Superior temporal gyrus (tissue), 1 donor: ENCODE results near the gene STARD13.

Experiments used
- DNase-seq: peaks from one replicate; pipeline ENCODE4 v3.0.0-alpha.2; 2016; ENCODE audit errors: extremely low spot score

STARD13 gene

DNA sequence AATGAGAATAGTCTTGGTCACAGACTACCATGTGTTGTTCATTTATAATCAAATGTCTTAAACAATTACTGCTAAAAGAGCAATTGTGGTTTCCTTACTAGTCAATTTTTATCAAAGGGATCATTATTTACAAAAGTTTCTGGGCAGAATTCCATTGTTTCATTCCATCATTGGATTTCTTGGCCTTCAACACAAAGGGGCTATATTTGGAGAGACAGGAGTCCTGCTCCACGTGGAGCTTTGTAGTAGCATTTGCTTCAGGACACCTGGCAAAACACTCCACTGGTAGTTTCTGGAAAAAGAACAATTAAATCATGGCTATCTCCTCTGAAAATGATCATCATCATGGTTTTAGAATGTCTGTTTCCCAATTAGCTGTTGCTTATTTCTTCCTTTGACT is 22.3 kb upstream of the STARD13 start:
- DNase-seq = peak; percentile 57

- DNase-seq = no peak
Observed at GRCh38 chr13:33303855-33304597, 18.5 kb upstream of the STARD13 start.

DNA sequence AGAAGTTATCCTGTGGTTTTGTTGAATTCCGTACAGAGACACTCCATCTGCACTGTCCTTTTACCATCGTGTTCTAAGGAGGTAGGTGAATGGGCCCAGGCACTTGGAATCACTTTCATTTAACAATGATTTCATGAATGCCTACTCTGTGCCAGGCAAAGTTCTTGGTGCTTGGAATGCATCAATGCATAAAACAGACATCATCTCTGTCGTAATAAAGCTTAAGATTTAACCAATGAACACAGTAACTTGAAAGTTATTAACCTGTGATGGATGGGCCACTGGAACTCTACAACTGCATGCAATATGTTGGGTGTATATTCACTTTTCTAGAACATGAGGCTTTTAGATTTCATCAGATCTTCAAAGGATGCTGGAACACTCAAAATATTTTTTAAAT is 14.1 kb upstream of the STARD13 start:
- no peak for DNase-seq

DNA sequence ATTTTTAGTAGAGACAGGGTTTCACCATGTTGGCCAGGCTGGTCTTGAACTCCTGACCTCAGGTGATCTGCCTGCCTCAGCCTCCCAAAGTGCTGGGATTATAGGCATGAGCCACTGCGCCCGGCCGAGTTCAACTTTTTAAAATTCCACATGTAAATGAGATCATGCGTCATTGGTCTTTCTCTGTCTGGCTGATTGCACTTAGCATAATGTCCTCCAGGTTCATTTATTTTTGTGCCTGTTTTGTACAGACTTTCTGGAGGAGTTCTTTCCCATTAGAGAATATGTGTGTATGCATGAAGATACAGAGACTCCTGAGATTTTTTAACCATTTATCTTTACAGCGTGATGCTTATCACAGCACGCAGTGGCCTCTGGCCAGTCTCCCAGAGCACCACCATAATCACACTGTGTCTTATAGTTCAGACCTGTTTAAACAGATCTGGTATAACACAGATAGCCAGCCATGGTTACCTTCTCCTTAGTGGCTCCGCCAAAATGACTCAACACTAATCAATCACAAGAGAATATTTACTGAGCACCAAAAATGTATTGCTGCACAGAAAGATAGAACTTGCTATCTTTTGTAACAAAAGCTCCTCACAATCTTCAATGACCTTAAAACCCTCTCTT is 11.4 kb upstream of the STARD13 start:
- no peak for DNase-seq

DNA sequence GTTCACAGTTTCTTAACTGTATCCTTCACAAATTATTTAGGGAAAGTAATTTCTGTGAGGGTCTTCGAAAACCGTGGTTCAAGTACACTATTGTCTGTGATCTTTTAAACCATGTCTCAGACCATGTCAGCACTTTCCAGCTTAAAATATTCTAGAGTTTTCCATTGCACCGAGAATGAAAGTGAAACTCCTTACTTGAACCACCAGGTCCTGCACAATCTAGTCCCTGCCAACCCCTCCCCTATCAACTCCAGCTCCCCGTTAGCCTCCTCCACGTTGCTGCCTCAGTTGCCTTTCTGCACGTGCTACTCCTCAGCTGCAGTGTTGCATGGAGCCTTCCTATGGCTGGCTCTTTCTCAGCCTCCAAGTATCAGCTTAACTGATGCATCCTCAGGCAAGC is 7.2 kb upstream of the STARD13 start:
- no peak for DNase-seq

DNA sequence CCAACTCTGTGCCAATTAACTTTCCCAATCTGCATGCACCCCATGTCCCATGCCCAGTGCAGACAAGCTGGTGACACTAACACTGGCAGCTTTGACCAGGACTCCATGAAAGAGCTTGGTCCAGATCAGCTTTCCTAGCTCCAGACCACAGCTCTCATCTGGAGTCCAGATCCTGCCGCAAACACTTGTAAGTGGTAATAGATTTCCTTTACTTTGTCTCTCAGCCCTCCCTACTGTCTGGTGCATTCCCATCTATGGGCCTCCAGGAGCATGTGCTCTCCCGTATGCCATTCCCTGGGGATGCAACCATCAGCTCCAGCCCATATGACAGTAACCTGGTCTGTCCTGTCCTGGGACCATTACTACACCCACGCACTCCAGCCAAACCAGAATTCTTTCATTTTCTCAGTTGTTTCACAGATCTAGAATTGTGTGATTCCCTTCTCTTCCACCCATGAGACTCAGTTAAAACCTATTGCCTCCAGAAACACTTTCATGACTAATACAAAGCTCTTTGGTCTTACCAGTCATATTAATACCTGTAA is 4.9 kb upstream of the STARD13 start:
- DNase-seq = no peak

- DNase-seq = no peak
Observed at GRCh38 chr13:33289966-33290365, 4.4 kb upstream of the STARD13 start.

DNA sequence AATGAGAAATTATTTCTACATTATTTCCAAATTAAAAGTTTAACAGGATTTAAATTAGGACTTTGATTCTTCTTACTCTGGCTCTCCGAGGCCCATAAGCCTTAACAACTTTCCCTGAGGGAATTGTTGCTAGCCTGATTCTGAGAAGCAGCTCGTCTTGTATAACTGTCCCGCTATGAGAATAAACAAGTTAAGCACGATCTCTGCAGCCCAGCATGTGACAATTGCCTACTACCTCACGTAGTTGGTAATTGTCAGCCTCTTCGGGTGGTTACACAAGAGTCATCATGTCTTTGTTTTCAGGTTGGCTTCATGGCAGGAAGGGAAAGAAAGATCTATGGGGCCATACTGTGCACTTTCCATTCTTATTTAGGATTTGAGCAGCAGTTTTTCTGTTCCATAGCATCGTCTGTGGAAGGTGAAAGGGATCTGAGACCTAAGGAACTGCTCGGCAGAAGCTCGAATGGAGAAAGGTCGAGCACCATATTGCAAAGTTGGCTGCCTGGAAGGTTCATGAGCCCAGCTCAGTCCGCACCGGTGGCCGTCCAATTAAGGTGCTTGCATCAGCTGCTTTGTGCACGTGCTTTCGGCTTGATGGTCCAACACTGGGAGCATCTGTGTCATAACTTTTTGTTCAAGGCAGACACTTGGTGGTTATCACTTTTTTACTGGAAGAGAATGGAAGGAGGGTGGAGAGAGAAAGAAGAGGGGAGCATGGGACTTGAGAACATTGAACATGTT is 1.8 kb upstream of the STARD13 start:
- DNase-seq = no peak

DNA sequence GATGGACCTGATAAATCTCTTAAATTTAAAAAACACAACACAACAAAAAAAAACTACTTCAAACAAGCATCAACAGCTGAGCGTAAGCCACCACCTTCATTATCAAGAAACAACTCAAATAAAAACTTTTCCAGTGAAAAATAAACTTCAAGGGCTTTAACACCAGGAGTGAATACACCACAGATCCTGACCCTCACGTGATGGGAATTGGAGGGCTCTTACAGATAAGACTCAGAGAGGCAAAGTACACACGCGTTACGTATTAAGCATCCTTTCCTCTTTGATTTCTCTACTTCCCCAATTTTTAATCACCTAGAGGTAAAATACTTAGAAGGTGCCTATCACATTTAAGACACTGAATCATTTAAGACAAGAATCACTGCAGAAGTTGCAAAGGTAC is 573 bp upstream of the STARD13 start:
- no peak for DNase-seq

- peak; percentile 77 for DNase-seq
Observed at GRCh38 chr13:33284916-33285315, 639 bp downstream of the STARD13 start.

GRCh38 chr13:33284031-33284430 is 1.5 kb downstream of the STARD13 start:
- DNase-seq = peak; percentile 72

- peak; percentile 60 for DNase-seq
Observed at GRCh38 chr13:33283195-33283911, 2.2 kb downstream of the STARD13 start.

DNA sequence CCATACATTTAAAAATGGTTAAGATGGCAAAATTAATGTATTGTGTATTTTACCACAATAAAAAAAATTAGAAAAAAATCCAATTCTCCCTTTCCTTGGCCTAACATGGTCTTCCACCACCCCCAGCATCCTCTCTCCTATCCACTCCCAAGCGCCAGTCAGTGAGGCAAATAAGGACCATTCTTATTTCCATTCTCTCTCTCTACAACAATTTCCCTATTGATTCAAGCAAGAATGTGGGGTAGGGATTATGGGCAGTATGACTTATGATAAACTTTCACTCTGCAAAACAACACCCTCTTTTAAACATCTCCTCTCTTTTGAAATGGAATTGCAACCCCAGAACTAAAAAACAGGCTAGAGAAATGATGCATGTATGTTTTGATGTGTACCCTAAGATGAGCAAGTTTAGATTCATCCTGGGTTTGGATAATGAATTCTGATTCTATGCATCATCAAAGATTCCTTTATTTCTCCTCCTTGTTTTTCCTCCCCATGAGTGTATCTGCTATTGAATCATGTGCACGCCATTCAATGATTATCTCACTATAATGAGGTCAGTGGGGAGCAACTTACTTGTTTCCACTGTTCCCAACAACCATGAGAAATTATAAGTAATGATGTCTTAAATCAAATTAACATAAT is 3.5 kb downstream of the STARD13 start:
- peak; percentile 81 for DNase-seq

DNA sequence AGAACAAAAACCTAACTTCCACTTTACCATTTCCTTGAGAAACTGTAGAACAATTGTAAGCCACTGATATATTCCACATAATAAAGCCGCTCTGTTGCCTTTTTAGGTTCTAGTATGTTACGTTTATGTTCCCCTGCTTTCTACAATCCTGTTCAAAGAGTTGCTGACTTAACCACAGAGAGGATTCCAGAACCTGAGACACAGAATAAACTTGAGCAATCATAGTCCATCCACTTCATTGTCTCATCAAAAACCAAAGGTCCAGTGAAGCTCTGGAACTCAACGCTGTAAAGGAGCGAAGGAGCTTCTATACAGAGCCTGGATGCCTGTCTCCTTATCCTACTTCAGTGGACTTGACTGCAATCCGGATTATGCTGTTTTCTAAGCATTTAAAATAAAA is 4.6 kb downstream of the STARD13 start:
- DNase-seq = no peak

GRCh38 chr13:33280279-33280905 is 5.2 kb downstream of the STARD13 start:
- no peak for DNase-seq

- DNase-seq = peak; percentile 24
Observed at GRCh38 chr13:33279414-33280278, 5.9 kb downstream of the STARD13 start.

DNA sequence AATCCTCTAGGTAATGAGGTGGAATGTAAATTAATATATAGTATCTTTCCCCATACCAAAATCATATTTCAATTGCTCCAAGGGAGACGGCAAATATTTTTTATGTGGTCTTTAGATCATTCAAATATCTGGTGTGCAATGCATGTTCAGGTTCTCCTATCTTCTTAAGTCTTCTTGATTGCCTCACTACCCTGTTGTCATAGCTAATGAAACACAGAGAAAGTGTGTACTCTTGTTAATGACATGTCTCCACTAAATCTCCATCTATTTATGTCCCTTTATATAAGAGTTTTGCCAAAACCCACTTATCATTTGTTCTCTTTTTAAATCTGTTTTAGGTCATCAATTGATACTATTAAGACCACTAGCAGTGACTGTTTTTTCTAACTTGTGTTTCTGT is 6.6 kb downstream of the STARD13 start:
- DNase-seq = peak; percentile 21

DNA sequence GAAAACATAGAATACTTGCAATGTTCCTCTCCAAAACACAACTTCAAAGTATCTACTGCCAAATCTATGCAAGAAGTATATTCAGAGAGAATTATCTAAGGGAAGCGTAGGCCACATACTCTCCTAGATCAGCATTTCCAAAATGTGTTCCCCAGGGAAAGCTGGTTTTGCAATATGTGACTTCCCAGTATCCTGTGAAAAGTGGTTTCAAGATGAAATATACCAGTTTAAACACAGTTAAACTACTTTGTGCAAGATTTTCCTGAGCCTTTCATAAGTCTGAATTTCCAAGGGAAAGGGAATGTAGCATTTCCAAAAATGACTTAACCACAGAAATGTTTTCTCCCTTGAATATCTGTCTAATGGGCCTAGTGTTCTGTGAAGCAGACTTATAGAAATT is 7.6 kb downstream of the STARD13 start:
- DNase-seq = peak; percentile 26

DNA sequence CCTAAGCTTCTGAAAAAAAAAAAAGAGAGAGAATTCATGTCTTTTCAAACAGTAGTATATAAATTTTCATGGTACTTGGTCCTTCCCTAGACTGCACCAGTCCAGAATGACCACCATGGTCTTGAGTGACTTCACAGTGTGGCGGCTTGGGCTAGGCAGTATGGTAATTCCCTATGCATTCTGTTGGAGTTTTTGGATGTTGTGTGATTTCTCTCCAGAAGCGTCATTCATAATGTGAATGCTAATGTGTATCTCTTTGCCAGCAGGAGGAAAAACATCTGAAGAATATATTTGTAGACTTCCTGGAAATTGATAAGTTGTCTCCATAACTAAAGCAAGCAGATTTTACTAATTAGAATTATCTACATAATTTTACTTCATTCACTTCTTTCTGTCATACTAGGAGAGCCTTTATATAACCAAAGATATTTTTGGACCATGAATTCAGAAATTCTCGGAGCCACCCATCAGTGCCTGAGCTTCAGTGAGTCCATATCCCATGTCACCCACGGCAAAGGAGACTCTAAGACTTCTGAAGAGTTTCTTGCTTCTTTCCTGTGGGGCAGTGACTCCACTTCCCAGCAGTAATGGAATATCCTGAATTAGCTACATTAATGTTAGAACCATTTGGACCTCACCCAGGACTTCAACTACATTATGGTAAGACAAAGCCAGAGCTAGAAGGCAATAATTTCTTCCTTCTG is 8.4 kb downstream of the STARD13 start:
- DNase-seq = peak; percentile 66
